ENCODE results near the gene RPS3. TPM values are rescaled to one million over a fixed set of nuclear protein-coding genes. Genes with fewer than 3 reads are reported as not detected.

RPS3 gene
- total RNA-seq, 6 experiments from 2014 or later: 311 to 560 (median 447) TPM

GRCh38 chr11:75428281-75428724, 29.0 kb downstream of the RPS3 start:
- TF ChIP-seq CTCF (IDR thresholded peaks at IDR 0.05) (no peak), POLR2A (IDR thresholded peaks at IDR 0.05) (peak; percentile 43)
- ATAC-seq: peak; percentile 82 to 89 (median 88)
- WGBS (ENCODE audit: insufficient coverage, low coverage, low lambda C conversion rate, missing lambda C conversion rate): 35% methylated on average over 8 of the region's 32 CpGs
- Histone ChIP-seq H3K27ac (no peak overlapping the region), H3K4me1 (peaks cover 0 to 5% (median 0%) of the 10 kb centered on the region in 4 donors), H3K27me3 (peaks cover 0 to 6% of the 10 kb centered on the region in 2 donors), H3K9me3 (no peaks in the 10 kb centered on the region), H3K4me3 (peak overlapping the region in 2 of 3 donors; percentile 3 to 35), H3K36me3 (no peaks in the 10 kb centered on the region)
- DNase-seq: peak; percentile 82 to 88 (median 85)
- intact Hi-C loops (cut with DNase I): no loop called here

GRCh38 chr11:75428989-75429640, 29.8 kb downstream of the RPS3 start:
- ATAC-seq (no peak), DNase-seq (no peak)
- intact Hi-C loops (cut with DNase I): no loop called here
- Histone ChIP-seq H3K36me3 (no peaks in the 10 kb centered on the region), H3K9me3 (no peaks in the 10 kb centered on the region), H3K27ac (no peak overlapping the region), H3K27me3 (peaks cover 0 to 6% of the 10 kb centered on the region in 2 donors), H3K4me1 (peaks cover 0 to 4% (median 0%) of the 10 kb centered on the region in 4 donors), H3K4me3 (no peak overlapping the region)
- TF ChIP-seq CTCF (IDR thresholded peaks at IDR 0.05): no peak
- TF ChIP-seq POLR2A (IDR thresholded peaks at IDR 0.05): no peak
- 66% methylated on average over 16 of the region's 16 CpGs for WGBS (ENCODE audit: insufficient coverage, low coverage, low lambda C conversion rate, missing lambda C conversion rate)

- Histone ChIP-seq H3K4me1 (peaks cover 0 to 4% (median 0%) of the 10 kb centered on the region in 4 donors), H3K9me3 (no peaks in the 10 kb centered on the region), H3K4me3 (no peak overlapping the region), H3K27ac (no peak overlapping the region), H3K36me3 (no peaks in the 10 kb centered on the region), H3K27me3 (peaks cover 0 to 6% of the 10 kb centered on the region in 2 donors)
- ATAC-seq: no peak
- 24% methylated on average over 11 of the region's 25 CpGs for WGBS (ENCODE audit: insufficient coverage, low coverage, low lambda C conversion rate, missing lambda C conversion rate)
- TF ChIP-seq POLR2A (IDR thresholded peaks at IDR 0.05): no peak
- TF ChIP-seq CTCF (IDR thresholded peaks at IDR 0.05): no peak
- intact Hi-C loops (cut with DNase I): no loop called here
- no peak for DNase-seq
Measured at GRCh38 chr11:75429641-75429901, 30.3 kb downstream of the RPS3 start.

GRCh38 chr11:75429902-75430713, 30.8 kb downstream of the RPS3 start:
- Histone ChIP-seq H3K36me3 (no peaks in the 10 kb centered on the region), H3K27ac (no peak overlapping the region), H3K4me1 (peaks cover 0 to 4% (median 0%) of the 10 kb centered on the region in 4 donors), H3K27me3 (peaks cover 0 to 6% of the 10 kb centered on the region in 2 donors), H3K9me3 (no peaks in the 10 kb centered on the region), H3K4me3 (peak overlapping the region in 1 of 3 donors; percentile 29)
- no peak for TF ChIP-seq CTCF (IDR thresholded peaks at IDR 0.05)
- TF ChIP-seq POLR2A (IDR thresholded peaks at IDR 0.05): no peak
- intact Hi-C loops (cut with DNase I): no loop called here
- ATAC-seq (peak; percentile 7 to 44 (median 24)), DNase-seq (peak in 1 of 3 donors; percentile 56)
- WGBS (ENCODE audit: insufficient coverage, low coverage, low lambda C conversion rate, missing lambda C conversion rate): 0% methylated on average over 3 of the region's 134 CpGs

All from right lobe of liver (tissue), 6 donors.